ENCODE measurements around the gene NOD2. TPM values are rescaled to one million over a fixed set of nuclear protein-coding genes. Genes with fewer than 3 reads are reported as not detected.

The NOD2 gene
- total and polyA plus RNA-seq, 2 of the 13 experiments (the other 11 are each of a cell fraction or from before 2014, with no cell fraction given): 0.27 to 0.81 TPM

- TF ChIP-seq ZNF773 (CRISPR knock-in tag; IDR thresholded peaks at IDR 0.05; ENCODE audit: borderline replicate concordance): no peak
- TF ChIP-seq DMAP1 (CRISPR knock-in tag; IDR thresholded peaks at IDR 0.05): no peak
- TF ChIP-seq ZNF263 (CRISPR knock-in tag; IDR thresholded peaks at IDR 0.05): no peak
- no peak for TF ChIP-seq ZBTB46 (CRISPR knock-in tag; IDR thresholded peaks at IDR 0.05; ENCODE audit: borderline replicate concordance)
- peak; percentile 14; the same call in 1 of the 2 replicates for TF ChIP-seq RCOR2 (CRISPR knock-in tag; IDR thresholded peaks at IDR 0.05)
- no peak for TF ChIP-seq TBL1XR1 (IDR thresholded peaks at IDR 0.05; ENCODE audit: borderline replicate concordance, low read length, partially characterized antibody)
- no peak for TF ChIP-seq ZNF782 (CRISPR knock-in tag; IDR thresholded peaks at IDR 0.05; ENCODE audit: borderline replicate concordance)
- no peak for TF ChIP-seq HCFC1 (IDR thresholded peaks at IDR 0.05; ENCODE audit: low read depth, low read length)
- TF ChIP-seq POLR2AphosphoS5 (IDR thresholded peaks at IDR 0.05; ENCODE audit: low read depth, low read length): no peak
- TF ChIP-seq ZNF17 (CRISPR knock-in tag; IDR thresholded peaks at IDR 0.05): no peak
- TF ChIP-seq ZNF407 (CRISPR knock-in tag; IDR thresholded peaks at IDR 0.05; ENCODE audit: not compliant biosample characterization): peak; percentile 57
- no peak for TF ChIP-seq FOXP4 (CRISPR knock-in tag; IDR thresholded peaks at IDR 0.05)
- TF ChIP-seq JUN (CRISPR knock-in tag; IDR thresholded peaks at IDR 0.05): no peak
- TF ChIP-seq ZUFSP (CRISPR knock-in tag; IDR thresholded peaks at IDR 0.05; ENCODE audit: borderline replicate concordance): no peak
- peak; percentile 69 for TF ChIP-seq IRF2 (CRISPR knock-in tag; IDR thresholded peaks at IDR 0.05)
Measured at GRCh38 chr16:50665128-50665878, 28.1 kb upstream of the NOD2 start (continued).

Data from HepG2 (cell line).